Prostate gland (tissue), 2 donors: ENCODE data around the gene CHST8.

ENCODE experiments used
- POLR2A ChIP-seq: fragments of 450-650 bp; IDR thresholded peaks from one replicate; pipeline ENCODE4 v1.6.1; 2016; ENCODE audit warnings: antibody characterized with exemption, mild to moderate bottlenecking
- POLR2AphosphoS5 ChIP-seq: sonication (generic); formaldehyde crosslinking; IDR thresholded peaks from one replicate; pipeline ENCODE4 v1.6.1; 2017; ENCODE audit warnings: antibody characterized with exemption
- TF ChIP-seq, protein P1 (sequence below), 4 experiments: fragments of 200-600 bp in 2 of 4; fragments of 450-650 bp in 2 of 4; sonication (generic) in 2 of 4; IDR thresholded peaks; 1 replicate in 3 of 4; 2 replicates in 1 of 4; pipeline ENCODE4 v1.5.1; 2016 to 2019; ENCODE audit warnings: antibody characterized with exemption in 4 of 4, mild to moderate bottlenecking in 2 of 4, moderate library complexity in 2 of 4

DNA sequence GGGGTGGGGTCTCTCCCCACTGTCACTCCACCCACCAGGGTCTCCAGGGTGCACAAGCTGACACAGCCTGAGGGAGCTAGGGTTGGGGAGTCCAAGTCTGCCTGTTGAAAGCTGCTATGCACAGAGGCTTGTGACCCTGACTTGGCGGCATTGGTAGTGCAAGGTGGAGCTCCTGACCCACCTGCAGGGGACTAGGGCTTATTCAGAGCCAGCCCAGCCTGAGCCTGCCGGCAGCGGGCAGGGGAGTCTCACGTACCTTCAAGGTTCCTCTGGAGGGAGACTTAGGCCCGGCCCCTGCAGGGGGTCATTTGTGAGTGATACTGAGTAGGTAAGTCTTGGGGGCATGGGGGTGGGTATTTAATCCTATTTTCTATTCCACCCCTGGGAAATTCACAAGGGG is 179.7 kb downstream of the CHST8 start:
- TF ChIP-seq, protein P1, sequence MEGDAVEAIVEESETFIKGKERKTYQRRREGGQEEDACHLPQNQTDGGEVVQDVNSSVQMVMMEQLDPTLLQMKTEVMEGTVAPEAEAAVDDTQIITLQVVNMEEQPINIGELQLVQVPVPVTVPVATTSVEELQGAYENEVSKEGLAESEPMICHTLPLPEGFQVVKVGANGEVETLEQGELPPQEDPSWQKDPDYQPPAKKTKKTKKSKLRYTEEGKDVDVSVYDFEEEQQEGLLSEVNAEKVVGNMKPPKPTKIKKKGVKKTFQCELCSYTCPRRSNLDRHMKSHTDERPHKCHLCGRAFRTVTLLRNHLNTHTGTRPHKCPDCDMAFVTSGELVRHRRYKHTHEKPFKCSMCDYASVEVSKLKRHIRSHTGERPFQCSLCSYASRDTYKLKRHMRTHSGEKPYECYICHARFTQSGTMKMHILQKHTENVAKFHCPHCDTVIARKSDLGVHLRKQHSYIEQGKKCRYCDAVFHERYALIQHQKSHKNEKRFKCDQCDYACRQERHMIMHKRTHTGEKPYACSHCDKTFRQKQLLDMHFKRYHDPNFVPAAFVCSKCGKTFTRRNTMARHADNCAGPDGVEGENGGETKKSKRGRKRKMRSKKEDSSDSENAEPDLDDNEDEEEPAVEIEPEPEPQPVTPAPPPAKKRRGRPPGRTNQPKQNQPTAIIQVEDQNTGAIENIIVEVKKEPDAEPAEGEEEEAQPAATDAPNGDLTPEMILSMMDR (IDR thresholded peaks at IDR 0.05), result no peak
- TF ChIP-seq POLR2A (no peak), POLR2AphosphoS5 (no peak)
